Esophagus muscularis mucosa (tissue), 4 donors: ENCODE measurements around the gene TXNDC5. TPM values are rescaled to one million over a fixed set of nuclear protein-coding genes. Genes with fewer than 3 reads are reported as not detected.

Experiments
- DNase-seq: peaks from one replicate; pipeline ENCODE4 v3.0.0-alpha.2; 2017; ENCODE audit errors: extremely low spot score
- H3K27ac ChIP-seq, 4 donors: fragments of 200-600 bp; sonication (generic); replicated peaks in 1 of 4; 1 replicate in 3 of 4; 2 replicates in 1 of 4; pipeline ENCODE4 v1.5.1; 2016 to 2019; ENCODE audit warnings: mild to moderate bottlenecking in 1 of 4
- H3K27me3 ChIP-seq, 4 donors: fragments of 200-600 bp; sonication (generic); one replicate each; pipeline versions ENCODE4 v1.5.1 to v1.6.0; 2016 to 2019
- H3K36me3 ChIP-seq, 4 donors: fragments of 200-600 bp; sonication (generic); one replicate each; pipeline ENCODE4 v1.5.1; 2016 to 2019
- H3K4me1 ChIP-seq, 4 donors: fragments of 200-600 bp; sonication (generic); one replicate each; pipeline ENCODE4 v1.5.1; 2016 to 2019
- H3K4me3 ChIP-seq, 4 donors: fragments of 200-600 bp; sonication (generic); 1 replicate in 2 of 4; 2 replicates in 2 of 4; pipeline ENCODE4 v1.5.1; 2016 to 2019; ENCODE audit warnings: mild to moderate bottlenecking in 4 of 4, moderate library complexity in 1 of 4
- H3K9me3 ChIP-seq, 4 donors: fragments of 200-600 bp; sonication (generic); 1 replicate in 3 of 4; 2 replicates in 1 of 4; pipeline ENCODE4 v1.5.1; 2016 to 2019
- EP300 ChIP-seq: sonication (generic); formaldehyde crosslinking; IDR thresholded peaks from one replicate; pipeline ENCODE4 v1.6.1; 2017; ENCODE audit warnings: antibody characterized with exemption
- POLR2A ChIP-seq: fragments of 450-650 bp; IDR thresholded peaks from one replicate; pipeline ENCODE4 v1.6.1; 2017; ENCODE audit warnings: antibody characterized with exemption, moderate library complexity, mild to moderate bottlenecking, low read depth
- POLR2AphosphoS5 ChIP-seq, 2 donors: sonication (generic); formaldehyde crosslinking; IDR thresholded peaks; one replicate each; pipeline ENCODE4 v1.6.1; 2017; ENCODE audit warnings: antibody characterized with exemption in 2 of 2
- WGBS: methylation state at CpG from one replicate; pipeline ENCODE4 v1.1.5; 2018; 5-methylcytosine and 5-hydroxymethylcytosine counted together
- intact Hi-C: fragments of 100-400 bp; cut with DNase I; formaldehyde crosslinking; loops from one replicate; pipeline ENCODE4 v1.15.1; 2023
- total RNA-seq, 4 donors: library from RNA; depleted of rRNA; stranded (reverse); fragments of >200 nt; gene quantifications; one replicate each; pipeline versions ENCODE4 v1.1.0 to v1.2.1, GENCODE V29; 2016
- TF ChIP-seq, protein P1 (sequence below), 3 experiments: fragments of 200-600 bp in 2 of 3; fragments of 450-650 bp in 1 of 3; sonication (generic) in 2 of 3; IDR thresholded peaks; one replicate each; pipeline ENCODE4 v1.5.1; 2017 to 2019; ENCODE audit warnings: antibody characterized with exemption in 3 of 3, mild to moderate bottlenecking in 2 of 3, moderate library complexity in 1 of 3

Gene TXNDC5
- total RNA-seq, 4 donors from 2014 or later: 61.5 to 116 (median 99.0) TPM

DNA sequence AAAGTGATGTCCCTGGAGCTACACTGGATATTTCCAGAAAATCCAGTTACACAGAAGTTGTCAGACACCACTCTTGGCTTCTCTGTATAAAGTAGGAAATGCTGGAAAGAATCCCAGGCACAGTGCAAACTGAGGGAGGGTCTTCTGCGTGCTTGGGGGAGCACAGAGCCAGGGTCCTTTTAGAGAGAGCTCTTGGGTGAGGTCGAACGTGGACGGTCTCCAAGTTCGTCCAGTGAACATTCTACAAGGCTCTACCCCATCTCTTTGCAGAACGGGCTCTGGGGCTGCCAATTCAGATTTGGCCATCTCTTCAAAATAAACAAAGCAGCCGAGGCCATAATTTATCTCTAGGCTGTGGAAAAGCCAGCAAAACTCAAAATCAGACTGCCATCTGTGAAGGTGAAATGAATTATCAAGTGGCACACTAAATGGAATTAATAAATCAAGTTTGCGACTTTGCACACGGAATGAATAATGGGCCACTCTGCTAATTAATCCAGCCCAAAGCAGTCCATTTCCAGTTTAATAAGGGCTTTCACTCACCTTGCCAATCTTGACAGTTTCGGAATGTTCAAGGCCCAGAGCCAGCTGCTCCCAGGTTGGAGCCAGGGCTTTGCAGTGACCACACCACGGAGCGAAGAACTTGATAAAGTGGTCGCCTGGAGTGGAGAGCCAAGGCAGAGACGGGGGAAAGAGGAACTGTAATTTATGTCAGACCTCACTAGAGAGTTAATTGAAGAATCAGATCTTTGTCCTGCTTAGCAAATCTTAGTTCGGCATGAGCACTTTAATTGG is 19.3 kb downstream of the TXNDC5 start:
- H3K36me3 ChIP-seq: peaks cover 61 to 98% (median 95%) of the 10 kb centered on the region in 4 donors
- H3K9me3 ChIP-seq: no peaks in the 10 kb centered on the region
- intact Hi-C loops: no loop called here
- TF ChIP-seq POLR2A (no peak), EP300 (no peak), POLR2AphosphoS5 (IDR thresholded peaks at IDR 0.05) (no peak)
- TF ChIP-seq, protein P1, sequence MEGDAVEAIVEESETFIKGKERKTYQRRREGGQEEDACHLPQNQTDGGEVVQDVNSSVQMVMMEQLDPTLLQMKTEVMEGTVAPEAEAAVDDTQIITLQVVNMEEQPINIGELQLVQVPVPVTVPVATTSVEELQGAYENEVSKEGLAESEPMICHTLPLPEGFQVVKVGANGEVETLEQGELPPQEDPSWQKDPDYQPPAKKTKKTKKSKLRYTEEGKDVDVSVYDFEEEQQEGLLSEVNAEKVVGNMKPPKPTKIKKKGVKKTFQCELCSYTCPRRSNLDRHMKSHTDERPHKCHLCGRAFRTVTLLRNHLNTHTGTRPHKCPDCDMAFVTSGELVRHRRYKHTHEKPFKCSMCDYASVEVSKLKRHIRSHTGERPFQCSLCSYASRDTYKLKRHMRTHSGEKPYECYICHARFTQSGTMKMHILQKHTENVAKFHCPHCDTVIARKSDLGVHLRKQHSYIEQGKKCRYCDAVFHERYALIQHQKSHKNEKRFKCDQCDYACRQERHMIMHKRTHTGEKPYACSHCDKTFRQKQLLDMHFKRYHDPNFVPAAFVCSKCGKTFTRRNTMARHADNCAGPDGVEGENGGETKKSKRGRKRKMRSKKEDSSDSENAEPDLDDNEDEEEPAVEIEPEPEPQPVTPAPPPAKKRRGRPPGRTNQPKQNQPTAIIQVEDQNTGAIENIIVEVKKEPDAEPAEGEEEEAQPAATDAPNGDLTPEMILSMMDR (IDR thresholded peaks at IDR 0.05): no peak
- no peak overlapping the region for H3K27ac ChIP-seq
- H3K4me1 ChIP-seq: peaks cover 0 to 8% (median 1%) of the 10 kb centered on the region in 4 donors
- DNase-seq: no peak
- H3K27me3 ChIP-seq: no peaks in the 10 kb centered on the region
- WGBS: 62% methylated on average over 15 of the region's 15 CpGs
- H3K4me3 ChIP-seq: no peak overlapping the region

DNA sequence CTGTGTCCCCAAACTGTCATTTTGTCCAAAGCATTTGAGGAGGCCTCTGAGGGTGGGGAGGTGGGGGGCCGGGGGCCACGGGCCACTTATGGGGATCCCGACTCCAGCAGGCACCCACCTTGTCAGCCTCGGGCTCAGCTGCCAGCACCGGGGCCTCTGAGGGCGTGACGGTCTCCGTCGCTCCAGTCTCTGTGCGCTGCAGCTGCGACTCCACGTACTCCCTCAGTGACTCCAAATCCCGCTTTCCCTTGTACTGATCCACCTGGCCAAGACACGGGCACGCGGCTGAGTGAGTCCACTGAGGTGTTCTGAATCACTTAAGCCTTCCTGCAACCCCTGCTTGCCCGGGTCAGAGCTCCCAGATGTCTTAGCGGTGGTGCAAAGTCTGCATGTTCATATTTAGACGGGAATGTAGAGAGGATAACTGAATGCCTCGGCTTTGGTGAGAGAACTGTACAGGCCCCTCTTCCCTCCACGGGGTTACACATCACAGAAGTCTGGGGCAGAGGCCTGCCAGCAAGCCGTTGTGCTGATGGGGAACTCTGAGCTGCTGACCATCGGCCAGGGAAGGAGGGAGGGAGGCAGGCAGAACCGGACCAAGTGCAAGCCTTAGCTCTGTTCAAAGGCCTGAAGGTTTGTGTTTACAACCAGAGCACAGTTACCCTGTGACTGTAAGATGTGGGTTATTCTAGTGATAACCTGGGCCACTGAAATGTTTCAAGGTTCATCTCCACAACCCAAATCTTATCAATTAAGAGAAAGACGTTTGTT is 21.8 kb downstream of the TXNDC5 start:
- DNase-seq: no peak
- Histone ChIP-seq H3K36me3 (peaks cover 62 to 98% (median 96%) of the 10 kb centered on the region in 4 donors), H3K27ac (no peak overlapping the region), H3K4me3 (no peak overlapping the region), H3K9me3 (no peaks in the 10 kb centered on the region), H3K4me1 (peaks cover 0 to 8% (median 1%) of the 10 kb centered on the region in 4 donors), H3K27me3 (no peaks in the 10 kb centered on the region)
- TF ChIP-seq POLR2A: no peak
- TF ChIP-seq POLR2AphosphoS5 (IDR thresholded peaks at IDR 0.05): no peak
- TF ChIP-seq, protein P1 (IDR thresholded peaks at IDR 0.05): no peak
- TF ChIP-seq EP300: no peak
- WGBS: 91% methylated on average over 22 of the region's 25 CpGs
- intact Hi-C loops: no loop called here

DNA sequence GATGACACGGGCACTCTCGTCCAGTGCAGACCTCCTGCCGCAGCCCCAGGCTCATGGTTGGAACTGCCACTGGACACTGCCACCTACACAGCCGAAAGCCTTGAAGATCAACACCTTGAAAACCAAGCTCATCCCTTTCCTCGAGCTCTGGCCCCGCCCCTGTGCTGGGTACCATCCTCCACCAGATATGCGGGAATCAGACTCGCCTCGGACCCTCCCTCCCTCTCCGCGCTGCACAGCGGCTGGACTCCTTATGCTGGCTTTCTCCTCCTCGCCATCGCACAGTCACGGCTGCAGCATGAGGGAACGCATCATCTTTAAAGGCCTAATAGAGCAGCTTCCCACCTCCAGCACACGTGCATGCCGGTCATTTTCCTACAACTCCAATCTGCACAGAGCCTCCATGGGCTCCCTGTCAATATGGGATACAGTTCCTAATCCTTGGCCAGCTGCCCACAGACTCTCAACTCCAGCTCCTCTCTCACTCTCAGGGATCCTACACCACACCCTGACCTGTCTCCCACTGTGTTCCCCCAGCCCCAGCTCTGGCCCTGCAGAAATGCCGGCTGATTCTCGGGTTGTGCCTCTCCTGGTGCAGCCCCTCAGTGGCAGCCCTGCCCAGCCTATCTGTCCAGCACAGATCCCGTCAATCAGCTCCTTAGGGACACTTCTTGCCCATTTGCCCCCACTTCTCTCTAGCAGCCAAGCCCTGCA is 23.2 kb downstream of the TXNDC5 start:
- H3K4me1 ChIP-seq: peaks cover 0 to 8% (median 1%) of the 10 kb centered on the region in 4 donors
- TF ChIP-seq, protein P1 (IDR thresholded peaks at IDR 0.05): no peak
- TF ChIP-seq POLR2AphosphoS5 (IDR thresholded peaks at IDR 0.05): no peak
- TF ChIP-seq POLR2A: no peak
- TF ChIP-seq EP300: no peak
- no peaks in the 10 kb centered on the region for H3K27me3 ChIP-seq
- H3K9me3 ChIP-seq: no peaks in the 10 kb centered on the region
- WGBS: 95% methylated on average over 21 of the region's 21 CpGs
- DNase-seq: no peak
- H3K36me3 ChIP-seq: peaks cover 62 to 98% (median 96%) of the 10 kb centered on the region in 4 donors
- intact Hi-C loops: no loop called here
- no peak overlapping the region for H3K4me3 ChIP-seq
- no peak overlapping the region for H3K27ac ChIP-seq

DNA sequence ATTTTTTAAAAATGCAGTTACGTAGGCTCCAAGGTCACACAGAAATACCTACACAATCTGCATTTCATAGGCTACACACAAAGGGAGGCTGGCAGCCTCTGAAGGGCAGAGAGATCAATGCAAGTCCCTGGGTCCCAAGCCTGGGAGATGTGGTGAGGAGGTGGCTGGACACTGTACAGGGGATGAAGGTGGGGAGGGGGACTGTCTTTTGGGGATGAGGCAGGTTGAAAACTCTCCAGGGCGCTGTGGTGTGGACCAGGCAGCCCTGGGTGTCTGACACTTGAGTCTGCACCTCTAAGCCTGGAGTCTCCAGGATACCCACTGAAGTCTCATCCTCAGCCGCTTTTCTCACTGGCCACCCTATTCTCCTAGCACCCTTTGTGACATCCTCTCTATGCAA is 24.5 kb downstream of the TXNDC5 start:
- WGBS: 96% methylated on average over 3 of the region's 3 CpGs
- H3K4me3 ChIP-seq: no peak overlapping the region
- H3K4me1 ChIP-seq: peaks cover 0 to 2% (median under 1%) of the 10 kb centered on the region in 4 donors
- intact Hi-C loops: no loop called here
- TF ChIP-seq EP300 (no peak), POLR2A (no peak), POLR2AphosphoS5 (IDR thresholded peaks at IDR 0.05) (no peak)
- TF ChIP-seq, protein P1 (IDR thresholded peaks at IDR 0.05): no peak
- DNase-seq: no peak
- H3K27me3 ChIP-seq: no peaks in the 10 kb centered on the region
- no peak overlapping the region for H3K27ac ChIP-seq
- H3K36me3 ChIP-seq: peaks cover 70 to 99% (median 96%) of the 10 kb centered on the region in 4 donors
- no peaks in the 10 kb centered on the region for H3K9me3 ChIP-seq
